ENCODE measurements around the gene DRICH1.
"Not testable (repeated sequence)": the region's sequence is repeated elsewhere in the genome, so short reads cannot be mapped to it uniquely, and the experiment has no call there.

The DRICH1 gene

GRCh38 chr22:23649071-23649501 is 17.0 kb upstream of the DRICH1 start:
- DNase-seq, result no peak

- not testable (repeated sequence) for DNase-seq
Observed at GRCh38 chr22:23646526-23646925, 14.4 kb upstream of the DRICH1 start.

GRCh38 chr22:23640206-23640605 is 8.1 kb upstream of the DRICH1 start:
- not testable (repeated sequence) for DNase-seq

GRCh38 chr22:23639661-23640060 is 7.5 kb upstream of the DRICH1 start:
- DNase-seq, result no peak

DNA sequence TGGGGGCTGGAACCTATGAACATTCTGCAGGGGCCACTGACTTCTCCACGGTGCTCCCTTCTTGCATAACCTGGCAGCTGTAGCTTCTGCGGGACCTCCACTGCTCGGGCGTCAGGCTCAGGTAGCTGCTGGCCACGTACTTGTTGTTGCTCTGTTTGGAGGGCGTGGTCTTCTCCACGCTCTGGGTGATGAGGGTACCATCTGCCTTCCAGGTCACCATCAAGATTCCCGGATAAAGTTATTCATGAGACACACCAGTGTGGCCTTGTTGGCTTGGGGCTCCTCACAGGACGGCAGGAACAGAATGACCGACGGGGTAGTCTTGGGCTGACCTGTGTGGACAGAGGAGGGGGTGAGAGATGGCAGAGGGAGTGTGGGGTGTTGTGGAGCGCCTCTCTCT is 6.5 kb upstream of the DRICH1 start:
- no peak for DNase-seq

DNA sequence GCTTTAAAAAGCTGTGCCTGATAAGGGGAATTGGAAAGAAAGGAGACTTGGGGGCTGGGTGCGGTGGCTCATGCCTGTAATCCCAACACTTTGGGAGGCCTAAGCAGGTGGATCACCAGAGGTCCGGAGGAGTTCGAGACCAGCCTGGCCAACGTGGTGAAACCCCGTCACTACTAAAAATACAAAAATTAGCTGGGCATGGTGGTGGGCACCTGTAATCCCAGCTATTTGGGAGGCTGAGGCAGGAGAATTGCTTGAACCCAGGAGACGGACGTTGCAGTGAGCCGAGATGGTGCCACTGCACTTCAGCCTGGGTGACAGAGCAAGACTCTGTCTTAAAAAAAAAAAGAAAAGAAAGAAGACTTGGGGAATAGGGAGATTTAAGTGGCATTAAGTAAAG is 3.2 kb upstream of the DRICH1 start:
- not testable (repeated sequence) for DNase-seq

- DNase-seq, result not testable (repeated sequence)
Observed at GRCh38 chr22:23628056-23628743, 3.9 kb downstream of the DRICH1 start.

DNA sequence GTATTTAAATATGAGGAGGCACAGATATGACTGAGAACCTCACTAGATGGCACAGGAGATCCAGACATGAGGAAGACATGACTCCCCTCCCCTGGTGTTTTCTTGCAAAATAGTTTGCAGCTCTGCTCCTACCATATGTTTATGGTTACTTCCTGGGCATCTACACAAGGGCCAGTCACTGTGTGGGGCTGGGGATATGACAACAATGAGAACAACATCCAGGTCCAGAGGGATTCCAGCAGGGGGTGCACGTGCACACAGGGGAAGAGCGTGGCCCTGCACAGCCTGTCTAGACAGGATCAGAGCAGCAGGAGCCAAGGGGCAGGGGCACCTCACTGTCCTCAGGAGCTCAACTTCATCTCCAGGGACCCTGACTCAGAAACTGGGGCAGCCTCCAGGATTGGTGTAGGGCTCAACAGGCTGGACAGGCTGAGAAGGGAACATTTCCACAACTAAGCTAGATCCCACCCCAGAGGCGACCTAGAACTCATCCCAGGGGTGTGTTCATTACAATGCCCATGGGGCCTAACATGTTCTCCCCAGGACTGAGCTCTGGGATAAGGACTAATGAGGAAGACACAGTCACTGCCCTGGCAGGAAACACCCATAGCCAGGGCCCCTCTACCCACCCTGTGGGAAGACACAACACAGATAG is 4.6 kb downstream of the DRICH1 start:
- peak; percentile 34 for DNase-seq

DNA sequence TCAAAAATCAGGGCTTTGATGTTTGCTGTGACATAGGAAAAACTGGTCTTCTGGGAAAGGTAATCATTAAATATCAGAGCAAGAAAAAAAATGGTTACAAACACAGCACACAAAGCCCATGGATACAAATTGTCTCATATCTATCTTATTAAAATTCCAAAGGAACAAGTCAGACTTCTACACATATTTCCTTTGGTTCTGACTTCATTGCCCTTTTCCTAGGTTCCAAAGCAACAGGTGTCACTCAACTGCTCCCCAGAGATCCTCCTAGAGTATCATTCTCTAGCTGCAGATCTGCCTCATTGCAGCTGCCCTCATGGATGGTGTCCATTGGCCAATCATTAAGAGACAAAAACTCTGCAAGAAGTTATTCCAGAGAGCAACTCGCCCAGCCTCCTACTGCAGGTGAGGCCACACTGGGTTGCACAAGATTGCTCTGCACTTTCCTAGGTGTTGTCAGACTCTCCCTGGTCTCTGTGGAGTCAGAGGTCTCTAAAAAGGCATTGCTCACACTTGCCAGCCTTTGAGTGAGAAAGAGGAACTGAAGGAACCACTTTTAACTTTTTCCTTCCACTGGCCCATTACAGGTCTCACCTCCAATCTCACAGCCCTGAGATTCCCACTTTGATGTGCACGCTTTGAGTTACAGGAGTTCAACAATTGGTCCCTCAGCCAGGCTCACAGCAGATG is 5.7 kb downstream of the DRICH1 start:
- DNase-seq, result no peak

DNA sequence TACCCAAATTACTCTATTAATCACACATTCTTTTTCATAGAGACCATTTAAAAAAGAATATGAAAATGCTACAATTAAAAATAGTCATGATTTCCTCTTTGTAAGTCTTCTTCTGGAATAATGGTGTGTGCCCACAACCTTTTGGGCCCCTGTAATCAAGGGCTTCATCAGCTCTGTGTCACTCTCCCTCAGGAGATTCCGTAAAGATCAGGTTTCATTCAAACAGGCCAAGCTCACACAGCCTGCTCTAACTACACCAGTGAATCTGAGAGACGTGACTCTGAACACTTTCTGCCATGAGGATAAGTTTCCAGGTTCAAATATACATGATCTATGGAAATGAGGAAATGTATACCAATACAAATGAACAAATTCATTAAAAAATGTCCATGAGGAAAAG is 9.5 kb downstream of the DRICH1 start:
- no peak for DNase-seq

DNA sequence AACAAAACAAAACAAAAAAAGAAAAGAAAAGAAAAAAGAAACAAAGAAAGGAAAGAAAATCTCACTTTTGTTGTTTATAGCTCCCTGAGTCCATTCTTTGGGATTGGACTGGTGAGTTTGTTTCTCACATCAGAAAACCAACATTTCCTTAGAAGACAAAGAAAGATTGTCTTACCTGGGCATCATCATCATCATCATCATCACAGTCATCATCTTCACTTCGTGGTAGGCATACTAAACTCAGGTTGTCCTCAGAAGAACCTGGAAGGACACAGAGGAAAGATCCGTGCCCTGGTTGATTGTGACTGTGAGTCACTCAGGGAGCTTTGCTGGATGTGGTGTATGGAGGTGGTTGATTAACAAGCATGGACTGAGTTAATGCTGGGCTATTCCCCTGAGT is 10.2 kb downstream of the DRICH1 start:
- DNase-seq, result not testable (repeated sequence)

GRCh38 chr22:23621082-23621780 is 10.9 kb downstream of the DRICH1 start:
- DNase-seq, result no peak

GRCh38 chr22:23613193-23613972 is 18.7 kb downstream of the DRICH1 start:
- no peak for DNase-seq

DNA sequence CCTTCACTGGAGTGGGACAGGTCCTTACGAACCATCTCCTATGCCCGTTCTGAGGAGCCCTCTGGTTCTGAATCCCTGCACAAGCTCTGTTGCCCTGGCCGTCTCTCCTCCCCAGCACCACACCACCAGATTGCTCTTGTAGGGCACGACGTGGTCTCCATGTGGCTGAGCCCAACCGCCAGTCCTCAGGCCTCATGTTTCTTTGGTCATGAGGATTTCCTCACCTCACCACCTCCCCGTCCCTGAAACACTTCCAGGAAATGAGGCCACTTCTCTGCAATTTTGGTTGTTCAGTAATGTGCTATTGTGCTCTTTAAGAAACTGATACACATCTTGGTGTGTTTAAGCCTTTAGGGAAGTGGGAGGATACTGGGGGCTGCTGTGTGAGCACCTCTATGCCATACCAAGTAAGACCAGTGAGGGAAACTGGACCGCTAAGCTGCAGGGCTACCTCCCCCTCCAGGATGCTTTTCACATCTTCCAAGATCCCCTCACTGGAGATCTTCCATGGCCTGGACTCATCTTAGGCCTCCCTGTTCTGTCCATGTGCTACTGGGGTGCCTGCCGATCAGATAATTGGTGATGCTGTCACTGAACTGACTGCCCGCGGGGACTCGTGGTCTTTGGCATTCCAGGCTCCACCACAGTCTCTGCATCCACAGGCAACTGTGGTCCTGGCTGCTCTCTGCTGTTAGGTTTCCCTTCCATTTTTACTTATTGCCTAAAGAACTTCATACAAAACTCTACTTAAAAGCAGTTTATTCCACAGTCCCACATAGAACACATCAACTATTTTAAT is 21.9 kb downstream of the DRICH1 start:
- DNase-seq, result no peak

DNA sequence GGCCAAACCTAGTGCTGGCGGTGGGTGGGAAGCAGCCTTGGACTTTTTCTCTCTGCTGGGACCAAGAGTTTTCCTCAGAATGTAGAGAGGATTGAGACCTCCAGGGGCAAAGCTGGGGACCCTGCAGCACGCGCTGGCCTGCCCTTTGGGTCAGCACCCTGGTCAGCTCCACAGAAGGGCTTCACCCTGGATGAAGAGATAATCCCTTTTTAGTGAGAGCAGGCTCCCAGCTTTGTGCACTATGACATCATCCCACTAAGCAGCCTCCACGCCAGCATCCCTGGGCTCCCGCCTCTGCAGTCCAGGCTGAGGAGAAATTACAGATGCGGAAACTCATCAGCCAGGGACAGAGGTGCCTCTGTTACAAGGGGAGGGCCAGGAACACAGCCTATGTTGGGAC is 23.5 kb downstream of the DRICH1 start:
- DNase-seq, result no peak

DNA sequence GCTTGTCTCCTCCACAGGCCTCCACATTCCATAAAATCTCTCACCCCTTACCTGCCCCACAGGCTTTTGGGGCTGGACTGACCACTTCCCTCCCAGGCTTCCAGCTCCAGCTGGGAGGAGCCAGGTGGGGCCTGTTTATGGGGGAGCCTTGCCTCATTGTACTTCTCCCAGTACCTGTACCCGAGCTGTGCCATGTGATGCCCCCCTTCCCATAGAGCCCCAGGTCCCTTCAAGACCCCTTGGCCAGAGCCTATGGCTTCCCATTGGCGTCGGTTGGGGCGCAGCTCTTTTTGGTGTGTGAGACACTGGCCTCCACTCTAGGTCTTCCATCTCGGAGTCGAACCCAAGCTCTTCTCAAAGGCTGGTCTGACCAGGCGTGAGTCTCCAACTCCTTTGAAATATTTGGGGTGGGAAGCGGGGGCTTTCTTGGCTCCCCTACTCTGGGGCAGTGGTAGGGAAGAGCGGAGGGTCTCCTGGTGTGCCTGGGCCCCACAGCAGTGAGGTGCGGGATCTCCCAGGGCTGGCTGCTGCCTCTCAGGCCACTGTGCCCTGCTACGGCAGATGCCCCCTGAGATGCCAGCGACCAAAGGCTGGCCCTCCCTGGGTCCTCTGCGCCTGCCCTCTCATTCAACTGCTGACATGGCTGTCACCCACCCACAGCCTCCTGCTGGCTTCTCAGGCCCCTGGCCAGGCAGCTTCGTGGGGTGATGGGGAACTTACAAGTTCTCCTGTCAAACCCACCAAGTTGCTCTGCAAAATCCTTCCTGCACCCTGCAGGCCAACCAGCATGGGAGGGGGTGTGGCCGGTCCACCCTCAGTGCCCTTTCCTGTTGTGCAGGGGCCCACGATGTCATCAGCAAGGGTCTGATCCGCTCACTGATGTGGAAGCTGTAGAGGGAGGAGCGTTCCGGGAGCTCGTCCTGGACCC is 25.7 kb downstream of the DRICH1 start:
- DNase-seq, result no peak

DNA sequence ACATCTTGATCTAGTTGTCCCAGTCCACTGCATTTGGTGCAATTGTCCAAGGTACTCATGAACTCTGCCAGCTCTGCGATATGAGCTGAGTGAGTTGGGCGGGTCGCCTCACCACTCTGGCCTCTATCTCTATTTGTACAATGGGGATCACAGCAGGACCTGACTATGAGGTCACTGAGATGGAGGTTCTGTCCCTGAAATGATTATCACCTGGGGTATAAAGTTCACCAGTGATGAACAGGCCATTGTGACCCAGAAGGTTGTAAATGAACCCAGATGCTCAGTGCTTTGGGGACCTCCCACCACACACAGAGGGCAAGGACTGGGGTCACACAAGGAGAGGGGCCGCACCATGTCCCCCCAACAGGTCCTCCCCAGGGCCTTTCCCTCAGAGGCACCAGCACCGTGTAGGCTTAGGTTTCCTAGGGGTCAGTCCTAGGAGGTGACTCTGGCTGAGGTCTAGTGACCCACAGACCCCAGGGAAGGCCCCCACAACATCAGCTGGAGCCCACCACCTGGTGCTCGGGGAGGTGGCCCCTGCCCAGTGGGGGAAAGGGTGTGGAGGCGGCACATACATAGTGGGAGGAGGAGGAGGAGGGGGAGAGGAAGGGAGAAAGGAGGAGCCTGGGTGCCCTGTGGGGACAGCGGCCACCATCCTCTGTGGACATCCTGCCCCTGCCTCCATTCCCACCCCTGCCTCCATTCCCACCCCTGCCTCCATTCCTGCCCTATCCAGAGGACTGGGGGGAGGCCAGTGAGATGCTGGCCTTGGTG is 27.0 kb downstream of the DRICH1 start:
- DNase-seq, result no peak

DNA sequence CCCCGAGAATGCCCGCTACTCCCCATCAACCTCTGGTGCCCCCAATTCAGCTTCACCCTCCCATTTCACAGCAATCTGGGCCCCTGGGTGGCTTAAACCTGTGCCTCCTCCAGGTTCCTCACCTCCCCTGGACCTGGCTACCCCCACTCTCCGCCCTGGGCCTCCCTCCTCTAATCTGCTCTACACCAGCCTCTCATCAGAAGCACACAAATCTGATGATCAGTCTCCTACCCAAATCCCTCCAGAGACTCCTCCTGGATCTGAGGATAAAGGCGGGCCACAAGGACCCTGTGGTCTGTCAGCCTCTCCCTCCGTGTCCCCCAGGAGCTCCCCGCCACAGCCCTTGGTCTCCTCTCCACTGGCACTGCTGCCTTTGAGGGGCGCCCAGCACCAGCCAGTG is 28.9 kb downstream of the DRICH1 start:
- no peak for DNase-seq

- no peak for DNase-seq
Observed at GRCh38 chr22:23598805-23599518, 33.2 kb downstream of the DRICH1 start.

All from effector CD8-positive, alpha-beta T cell (primary cell).